ENCODE data around the gene AOC1.

Gene AOC1

DNA sequence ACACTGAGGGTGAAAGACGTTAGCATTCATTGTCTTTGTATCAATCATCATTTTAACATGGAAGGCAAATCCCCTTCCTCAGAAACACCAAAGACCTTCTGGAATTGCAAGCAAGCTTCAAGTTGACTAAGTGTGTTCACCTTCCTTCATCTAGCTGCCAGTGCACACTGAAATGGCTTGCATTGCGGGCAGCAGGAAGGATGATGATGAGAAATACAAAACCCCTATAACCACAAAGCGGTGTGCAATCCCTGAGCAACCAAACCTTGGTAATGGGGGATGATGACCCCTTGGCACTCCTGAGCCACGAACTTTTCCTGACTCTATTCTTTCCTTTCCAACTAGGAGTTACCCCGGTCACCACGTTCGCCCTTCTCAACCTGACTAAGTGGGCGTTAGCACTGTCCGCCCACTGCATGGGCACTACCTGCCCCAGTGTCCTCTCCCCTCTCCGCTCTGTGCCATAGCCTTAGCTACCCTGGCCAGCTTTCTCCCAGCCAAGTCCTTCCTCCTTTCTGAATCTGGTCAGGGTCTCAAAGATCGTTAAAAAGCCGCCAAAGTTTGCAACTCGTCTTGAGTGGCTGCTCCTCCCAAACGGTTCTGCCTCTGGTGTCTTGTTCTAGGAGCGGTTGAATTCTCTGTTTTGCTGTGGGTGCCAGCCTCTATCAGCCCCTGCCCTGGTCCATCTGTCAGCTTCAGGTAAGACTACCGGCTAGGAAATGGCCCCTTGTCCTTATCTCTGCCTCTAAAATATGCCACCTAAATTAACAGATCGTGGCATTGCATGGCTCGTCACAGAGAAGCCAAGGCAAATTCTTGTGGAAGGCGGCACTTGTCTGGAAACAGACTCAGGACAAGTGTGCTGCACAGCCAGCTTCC is 586 bp upstream of the AOC1 start:
- DNase-seq (ENCODE audit: low spot score) = no peak
- in situ Hi-C loops (cut with MboI; ENCODE audit: low pct_unique_long_range_greater_than_20kb, low sequenced_read_pairs, unreplicated experiment) = no loop called here
- TF ChIP-seq, protein P1, sequence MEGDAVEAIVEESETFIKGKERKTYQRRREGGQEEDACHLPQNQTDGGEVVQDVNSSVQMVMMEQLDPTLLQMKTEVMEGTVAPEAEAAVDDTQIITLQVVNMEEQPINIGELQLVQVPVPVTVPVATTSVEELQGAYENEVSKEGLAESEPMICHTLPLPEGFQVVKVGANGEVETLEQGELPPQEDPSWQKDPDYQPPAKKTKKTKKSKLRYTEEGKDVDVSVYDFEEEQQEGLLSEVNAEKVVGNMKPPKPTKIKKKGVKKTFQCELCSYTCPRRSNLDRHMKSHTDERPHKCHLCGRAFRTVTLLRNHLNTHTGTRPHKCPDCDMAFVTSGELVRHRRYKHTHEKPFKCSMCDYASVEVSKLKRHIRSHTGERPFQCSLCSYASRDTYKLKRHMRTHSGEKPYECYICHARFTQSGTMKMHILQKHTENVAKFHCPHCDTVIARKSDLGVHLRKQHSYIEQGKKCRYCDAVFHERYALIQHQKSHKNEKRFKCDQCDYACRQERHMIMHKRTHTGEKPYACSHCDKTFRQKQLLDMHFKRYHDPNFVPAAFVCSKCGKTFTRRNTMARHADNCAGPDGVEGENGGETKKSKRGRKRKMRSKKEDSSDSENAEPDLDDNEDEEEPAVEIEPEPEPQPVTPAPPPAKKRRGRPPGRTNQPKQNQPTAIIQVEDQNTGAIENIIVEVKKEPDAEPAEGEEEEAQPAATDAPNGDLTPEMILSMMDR (IDR thresholded peaks at IDR 0.05; ENCODE audit: extremely low read depth, insufficient read depth, missing control alignments) = no peak

DNA sequence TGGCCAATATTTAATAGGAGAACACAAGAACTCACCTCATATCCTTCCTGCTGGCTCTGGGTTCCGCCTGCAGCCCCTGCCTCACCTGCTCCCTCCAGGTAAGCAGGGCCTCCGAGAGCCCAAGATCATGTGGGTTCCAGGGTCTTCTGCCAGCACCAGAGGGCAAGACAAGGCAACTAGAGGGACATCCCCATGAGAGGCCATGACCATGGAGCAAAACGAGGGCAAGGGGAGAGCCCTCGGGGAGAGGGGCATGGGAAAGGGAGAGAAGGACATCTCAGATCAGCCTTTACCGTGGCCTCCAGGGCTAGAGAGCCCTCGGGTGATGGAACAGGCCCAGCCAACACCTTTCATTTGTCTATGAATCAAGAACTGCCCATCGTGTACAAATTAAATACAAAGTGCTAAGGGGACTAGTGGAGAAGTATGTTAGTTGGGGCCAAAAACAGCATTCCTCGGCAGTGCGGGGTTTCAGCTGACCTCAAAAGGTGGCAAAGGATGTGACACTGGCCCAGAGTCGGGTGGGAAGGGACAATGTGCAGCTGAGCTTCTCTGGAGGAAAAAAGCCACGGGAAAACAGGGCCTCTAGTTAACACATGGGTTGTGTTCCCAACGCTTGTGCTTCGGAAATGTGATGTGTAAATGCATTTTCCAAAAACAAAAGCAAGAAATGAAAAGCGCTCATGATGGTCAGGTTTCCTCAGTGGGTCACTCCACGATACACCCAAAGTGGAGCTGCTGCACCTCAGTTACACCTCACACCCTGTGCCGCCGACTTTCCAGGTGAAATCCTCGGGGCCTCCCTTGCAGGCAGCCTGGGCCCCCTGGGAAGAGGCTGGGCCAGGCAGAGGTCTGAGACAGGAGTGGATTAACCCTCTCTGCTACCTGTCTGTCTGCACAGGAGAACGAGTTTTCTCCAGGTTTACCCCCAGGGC is 2.0 kb downstream of the AOC1 start:
- in situ Hi-C loops (cut with MboI; ENCODE audit: low pct_unique_long_range_greater_than_20kb, low sequenced_read_pairs, unreplicated experiment) = no loop called here
- DNase-seq (ENCODE audit: low spot score) = no peak
- TF ChIP-seq, protein P1 (IDR thresholded peaks at IDR 0.05; ENCODE audit: extremely low read depth, insufficient read depth, missing control alignments) = no peak

DNA sequence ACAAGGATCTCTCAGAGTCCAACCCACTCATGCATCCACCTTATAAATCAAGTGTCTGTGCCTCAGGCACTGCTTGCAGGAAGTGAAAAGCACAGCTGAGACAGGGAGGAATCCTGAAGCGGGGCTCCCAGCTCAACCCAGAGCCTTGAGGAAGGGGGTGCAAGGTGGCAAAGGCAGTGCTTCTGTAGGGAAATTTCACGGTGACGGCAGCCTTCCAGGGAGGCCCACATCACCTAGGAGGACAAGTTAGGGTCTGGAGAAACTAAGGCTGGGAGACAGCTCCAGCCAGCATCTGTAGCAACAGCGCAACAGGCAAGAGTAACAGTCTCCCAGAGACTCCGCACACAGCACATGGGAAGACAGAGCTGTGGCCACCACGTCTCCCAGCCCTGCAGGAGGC is 2.7 kb downstream of the AOC1 start:
- in situ Hi-C loops (cut with MboI; ENCODE audit: low pct_unique_long_range_greater_than_20kb, low sequenced_read_pairs, unreplicated experiment) = no loop called here
- TF ChIP-seq, protein P1 (IDR thresholded peaks at IDR 0.05; ENCODE audit: extremely low read depth, insufficient read depth, missing control alignments) = no peak
- DNase-seq (ENCODE audit: low spot score) = no peak

DNA sequence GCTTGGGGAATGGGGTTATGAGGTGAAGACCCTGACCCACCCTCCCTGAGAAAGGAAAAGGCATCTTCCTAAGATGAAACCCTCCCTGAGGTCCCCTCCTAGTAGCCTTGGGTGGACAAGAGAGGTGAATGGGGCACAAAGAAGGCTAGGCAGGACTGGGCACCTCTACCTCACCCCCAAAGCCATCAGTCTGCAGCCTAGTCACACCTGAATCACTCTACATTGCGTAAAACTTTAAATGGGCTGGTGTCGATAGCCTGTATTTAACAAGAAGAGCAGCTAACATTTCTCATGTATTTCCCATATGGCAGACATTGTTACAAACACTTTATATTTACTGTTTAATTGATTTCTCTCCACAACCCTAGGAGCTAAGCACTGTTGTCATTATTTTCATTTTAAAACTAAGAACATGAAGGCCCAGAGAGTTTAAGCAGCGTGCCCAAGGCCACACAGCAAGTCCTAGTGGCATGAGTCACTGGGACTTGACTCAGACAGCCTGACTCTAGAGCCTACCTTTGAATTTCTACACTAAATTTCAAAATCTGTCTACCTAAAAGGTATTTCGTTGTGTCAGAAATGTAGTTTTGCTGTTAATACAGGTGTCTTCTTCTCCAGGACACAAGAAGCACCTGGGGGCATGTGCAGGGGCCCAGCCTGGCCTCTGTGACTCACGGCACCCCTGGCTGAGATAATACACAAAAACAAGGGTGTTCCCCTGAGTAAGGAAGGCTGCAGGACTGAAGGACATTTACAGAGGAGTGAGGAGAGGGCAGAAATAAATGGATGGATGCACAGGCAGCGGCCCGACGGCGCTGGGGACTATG is 3.4 kb downstream of the AOC1 start:
- TF ChIP-seq, protein P1 (IDR thresholded peaks at IDR 0.05; ENCODE audit: extremely low read depth, insufficient read depth, missing control alignments) = no peak
- in situ Hi-C loops (cut with MboI; ENCODE audit: low pct_unique_long_range_greater_than_20kb, low sequenced_read_pairs, unreplicated experiment) = no loop called here
- no peak for DNase-seq (ENCODE audit: low spot score)

DNA sequence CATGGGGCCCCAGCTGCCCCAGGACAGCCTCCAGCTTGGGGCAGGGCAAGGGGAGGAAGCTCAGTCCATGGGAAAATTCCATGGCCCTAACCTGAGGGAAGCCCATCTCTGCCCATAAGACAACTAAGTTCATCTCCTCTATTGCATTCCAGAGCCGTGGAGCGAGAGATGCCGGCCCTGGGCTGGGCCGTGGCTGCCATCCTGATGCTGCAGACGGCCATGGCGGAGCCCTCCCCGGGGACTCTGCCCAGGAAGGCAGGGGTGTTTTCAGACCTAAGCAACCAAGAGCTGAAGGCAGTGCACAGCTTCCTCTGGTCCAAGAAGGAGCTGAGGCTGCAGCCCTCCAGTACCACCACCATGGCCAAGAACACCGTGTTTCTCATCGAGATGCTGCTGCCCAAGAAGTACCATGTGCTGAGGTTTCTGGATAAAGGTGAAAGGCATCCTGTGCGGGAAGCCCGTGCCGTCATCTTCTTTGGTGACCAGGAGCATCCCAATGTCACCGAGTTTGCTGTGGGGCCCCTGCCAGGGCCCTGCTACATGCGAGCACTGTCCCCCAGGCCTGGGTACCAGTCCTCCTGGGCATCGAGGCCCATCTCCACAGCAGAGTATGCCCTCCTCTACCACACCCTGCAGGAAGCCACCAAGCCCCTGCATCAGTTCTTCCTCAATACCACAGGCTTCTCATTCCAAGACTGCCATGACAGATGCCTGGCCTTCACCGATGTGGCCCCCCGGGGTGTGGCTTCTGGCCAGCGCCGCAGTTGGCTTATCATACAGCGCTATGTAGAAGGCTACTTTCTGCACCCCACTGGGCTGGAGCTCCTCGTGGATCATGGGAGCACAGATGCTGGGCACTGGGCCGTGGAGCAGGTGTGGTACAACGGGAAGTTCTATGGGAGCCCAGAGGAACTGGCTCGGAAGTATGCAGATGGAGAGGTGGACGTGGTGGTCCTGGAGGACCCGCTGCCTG is 4.3 kb downstream of the AOC1 start:
- DNase-seq (ENCODE audit: low spot score) = no peak
- TF ChIP-seq, protein P1 (IDR thresholded peaks at IDR 0.05; ENCODE audit: extremely low read depth, insufficient read depth, missing control alignments) = no peak
- in situ Hi-C loops (cut with MboI; ENCODE audit: low pct_unique_long_range_greater_than_20kb, low sequenced_read_pairs, unreplicated experiment) = no loop called here

Data from GM13977 (cell line).